Fibroblast of villous mesenchyme (primary cell): Measurements from ENCODE around the gene SCYGR6. TPM values are rescaled to one million over a fixed set of nuclear protein-coding genes. Genes with fewer than 3 reads are reported as not detected.

Source experiments
- DNase-seq: peaks from one replicate; pipeline ENCODE4 v3.0.0-alpha.2; 2010; ENCODE audit warnings: low read depth
- H3K4me3 ChIP-seq: 2 replicates; pipeline ENCODE4 v1.5.1; 2011; ENCODE audit warnings: low read depth, mild to moderate bottlenecking, low read length
- CTCF ChIP-seq: IDR thresholded peaks from 2 replicates; pipeline ENCODE4 v1.5.1; 2012; ENCODE audit warnings: low read depth, mild to moderate bottlenecking, low read length; ENCODE audit not compliant: insufficient read depth
- total RNA-seq: library from RNA; depleted of rRNA; stranded (reverse); fragments of >200 nt; gene quantifications from 2 replicates; pipeline ENCODE4 v1.2.3, GENCODE V29; 2012

The SCYGR6 gene
- total RNA-seq, 1 donor: not detected

GRCh38 chr2:227713291-227713690 is 11.3 kb downstream of the SCYGR6 start:
- no peak overlapping the region for H3K4me3 ChIP-seq

GRCh38 chr2:227710986-227711385 is 13.6 kb downstream of the SCYGR6 start:
- no peak overlapping the region for H3K4me3 ChIP-seq
- DNase-seq: no peak
- no peak for TF ChIP-seq CTCF

More at GRCh38 chr2:227713291-227713690, 11.3 kb downstream of the SCYGR6 start:
- DNase-seq: no peak
- TF ChIP-seq CTCF: no peak

GRCh38 chr2:227707390-227707789 is 17.2 kb downstream of the SCYGR6 start:
- TF ChIP-seq CTCF: no peak
- no peak for DNase-seq
- no peak overlapping the region for H3K4me3 ChIP-seq

- no peak for DNase-seq
- H3K4me3 ChIP-seq: no peak overlapping the region
- TF ChIP-seq CTCF: no peak
Observed at GRCh38 chr2:227706859-227707258, 17.7 kb downstream of the SCYGR6 start.

- DNase-seq: peak; percentile 24
- no peak for TF ChIP-seq CTCF
- no peak overlapping the region for H3K4me3 ChIP-seq
Observed at GRCh38 chr2:227703961-227704360, 20.6 kb downstream of the SCYGR6 start.

- peak; percentile 65 for DNase-seq
- H3K4me3 ChIP-seq: no peak overlapping the region
- TF ChIP-seq CTCF: no peak
Observed at GRCh38 chr2:227703280-227703732, 21.3 kb downstream of the SCYGR6 start.

GRCh38 chr2:227701556-227701955 is 23.0 kb downstream of the SCYGR6 start:
- DNase-seq: no peak
- H3K4me3 ChIP-seq: no peak overlapping the region
- no peak for TF ChIP-seq CTCF
